ENCODE measurements around the gene ELAPOR1. TPM values are rescaled to one million over a fixed set of nuclear protein-coding genes. Genes with fewer than 3 reads are reported as not detected.

Gene ELAPOR1
- total and polyA plus RNA-seq, 9 of the 15 experiments (the other 6 are each of a cell fraction or from before 2014, with no cell fraction given), result 0.07 to 1.2 (median 0.18) TPM

GRCh38 chr1:109099938-109100773 is 13.8 kb upstream of the ELAPOR1 start (continued):
- peak; percentile 85 for TF ChIP-seq ZBTB40 (IDR thresholded peaks at IDR 0.05)
- no peak for TF ChIP-seq ZBTB40 (CRISPR knock-in tag; IDR thresholded peaks at IDR 0.05)
- TF ChIP-seq CLOCK (CRISPR knock-in tag; IDR thresholded peaks at IDR 0.05; ENCODE audit: borderline replicate concordance), result 0 out of 2 replicates have a peak, but pooled peaks have one; percentile 14
- peak; percentile 90 for TF ChIP-seq GTF2F1 (IDR thresholded peaks at IDR 0.05; ENCODE audit: low read depth, low read length)
- TF ChIP-seq HMG20B (CRISPR knock-in tag; IDR thresholded peaks at IDR 0.05), result peak; percentile 64; the same call in 1 of the 2 replicates
- no peak for TF ChIP-seq PTRF (tag; IDR thresholded peaks at IDR 0.05)
- no peak; the same call in 1 of the 2 replicates for TF ChIP-seq RFX7 (CRISPR knock-in tag; IDR thresholded peaks at IDR 0.05)
- peak; percentile 85 for TF ChIP-seq KLF1 (tag; IDR thresholded peaks at IDR 0.05)
- peak; percentile 91 for TF ChIP-seq ZNF592 (IDR thresholded peaks at IDR 0.05)
- no peak for TF ChIP-seq RBM17 (IDR thresholded peaks at IDR 0.05; ENCODE audit: borderline replicate concordance, low read depth, low read length)
- peak; percentile 97 for TF ChIP-seq TAF9B (IDR thresholded peaks at IDR 0.05; ENCODE audit: partially characterized antibody)

Data from K562 (cell line).